ENCODE results near the gene SSR2. TPM values are rescaled to one million over a fixed set of nuclear protein-coding genes. Genes with fewer than 3 reads are reported as not detected.

The SSR2 gene
- total RNA-seq, 1 donor from 2014 or later = 77.6 TPM

DNA sequence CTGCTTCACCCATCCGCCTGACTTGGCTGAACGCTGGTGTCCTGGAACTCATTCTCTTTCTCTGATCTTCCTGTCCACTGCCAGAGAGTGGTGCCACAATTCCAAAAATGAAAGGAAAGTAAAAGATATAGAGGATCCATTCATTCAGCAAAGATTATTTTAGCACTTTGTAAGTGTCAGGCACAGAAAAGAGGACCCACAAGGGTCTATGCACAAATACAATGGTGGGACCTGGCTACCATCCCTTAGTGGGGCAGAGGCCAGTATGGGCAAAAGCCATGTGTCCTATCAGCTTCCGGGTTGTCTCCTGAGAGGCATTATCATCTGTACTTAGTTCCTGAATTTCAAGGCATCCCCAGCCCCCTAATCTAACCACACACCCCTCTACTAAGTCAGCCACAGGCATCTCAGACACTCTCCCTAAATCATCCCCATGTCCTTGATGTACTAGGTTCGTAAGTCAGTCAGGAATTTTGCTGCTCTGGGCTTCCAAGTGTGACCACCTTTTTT is 19.0 kb downstream of the SSR2 start:
- intact Hi-C loops (cut with micrococcal nuclease) = no loop called here
- H3K27ac ChIP-seq (replicated peaks) = no peak overlapping the region
- H3K4me3 ChIP-seq = no peak overlapping the region
- DNase-seq = no peak
- H3K4me1 ChIP-seq = peaks cover 9% of the 10 kb centered on the region
- H3K9me3 ChIP-seq (replicated peaks) = no peaks in the 10 kb centered on the region
- H3K36me3 ChIP-seq = no peaks in the 10 kb centered on the region
- H3K27me3 ChIP-seq (ENCODE audit: low read depth) = no peaks in the 10 kb centered on the region
- TF ChIP-seq, protein P1, sequence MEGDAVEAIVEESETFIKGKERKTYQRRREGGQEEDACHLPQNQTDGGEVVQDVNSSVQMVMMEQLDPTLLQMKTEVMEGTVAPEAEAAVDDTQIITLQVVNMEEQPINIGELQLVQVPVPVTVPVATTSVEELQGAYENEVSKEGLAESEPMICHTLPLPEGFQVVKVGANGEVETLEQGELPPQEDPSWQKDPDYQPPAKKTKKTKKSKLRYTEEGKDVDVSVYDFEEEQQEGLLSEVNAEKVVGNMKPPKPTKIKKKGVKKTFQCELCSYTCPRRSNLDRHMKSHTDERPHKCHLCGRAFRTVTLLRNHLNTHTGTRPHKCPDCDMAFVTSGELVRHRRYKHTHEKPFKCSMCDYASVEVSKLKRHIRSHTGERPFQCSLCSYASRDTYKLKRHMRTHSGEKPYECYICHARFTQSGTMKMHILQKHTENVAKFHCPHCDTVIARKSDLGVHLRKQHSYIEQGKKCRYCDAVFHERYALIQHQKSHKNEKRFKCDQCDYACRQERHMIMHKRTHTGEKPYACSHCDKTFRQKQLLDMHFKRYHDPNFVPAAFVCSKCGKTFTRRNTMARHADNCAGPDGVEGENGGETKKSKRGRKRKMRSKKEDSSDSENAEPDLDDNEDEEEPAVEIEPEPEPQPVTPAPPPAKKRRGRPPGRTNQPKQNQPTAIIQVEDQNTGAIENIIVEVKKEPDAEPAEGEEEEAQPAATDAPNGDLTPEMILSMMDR (IDR thresholded peaks at IDR 0.05; ENCODE audit: borderline replicate concordance) = no peak

DNA sequence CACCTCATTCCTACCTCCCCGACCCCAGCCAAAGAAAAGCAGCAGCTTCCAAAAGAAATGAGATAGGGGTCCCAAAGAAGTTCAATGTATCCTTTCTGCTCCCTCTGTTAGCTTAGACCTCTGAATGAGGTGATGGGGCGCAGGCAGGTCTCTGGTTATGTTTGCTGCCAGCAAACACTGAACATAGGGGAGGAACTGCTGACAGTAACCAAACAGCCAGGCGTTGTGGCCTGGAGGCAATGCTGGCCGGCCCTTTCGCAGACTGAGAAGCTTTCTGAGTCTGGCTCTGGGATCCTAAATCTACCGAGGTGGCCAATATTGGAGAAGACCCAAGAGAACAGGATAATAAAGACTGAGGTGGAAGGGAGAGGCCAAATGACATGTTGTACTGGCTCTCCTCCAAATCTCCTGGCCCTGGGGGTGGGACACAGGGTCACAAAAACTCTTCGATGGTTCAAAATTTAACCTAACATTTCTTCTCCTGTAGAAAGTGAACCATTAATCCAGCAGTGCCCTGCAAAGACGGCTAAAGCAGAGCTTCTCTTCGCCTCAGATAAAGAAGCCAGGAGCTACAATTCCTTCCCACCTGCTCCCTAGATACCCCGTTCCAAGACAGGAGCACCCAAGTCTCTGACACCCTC is 19.6 kb downstream of the SSR2 start:
- Histone ChIP-seq H3K27ac (replicated peaks) (no peak overlapping the region), H3K27me3 (ENCODE audit: low read depth) (no peaks in the 10 kb centered on the region), H3K36me3 (no peaks in the 10 kb centered on the region), H3K4me1 (peaks cover 15% of the 10 kb centered on the region), H3K9me3 (replicated peaks) (no peaks in the 10 kb centered on the region), H3K4me3 (no peak overlapping the region)
- intact Hi-C loops (cut with micrococcal nuclease) = no loop called here
- DNase-seq = no peak
- TF ChIP-seq, protein P1 (IDR thresholded peaks at IDR 0.05; ENCODE audit: borderline replicate concordance) = no peak

DNA sequence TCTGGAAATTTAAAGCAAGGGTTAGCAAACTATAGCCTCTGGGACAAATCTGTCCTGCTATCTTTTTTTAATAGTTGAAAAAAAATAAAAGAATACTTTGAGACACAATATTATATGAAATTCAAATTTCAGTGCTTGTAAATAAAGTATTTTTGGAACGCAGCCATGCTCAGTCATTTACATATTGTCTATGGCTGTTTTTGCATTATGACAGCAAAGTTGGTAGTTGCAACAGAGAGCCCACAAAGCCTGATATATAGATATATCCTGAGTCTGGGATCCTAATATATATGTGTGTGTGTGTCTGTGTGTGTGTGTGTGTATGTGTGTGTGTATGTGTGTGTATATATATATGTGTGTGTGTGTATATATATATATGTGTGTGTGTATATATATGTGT is 20.8 kb downstream of the SSR2 start:
- Histone ChIP-seq H3K36me3 (no peaks in the 10 kb centered on the region), H3K27me3 (ENCODE audit: low read depth) (no peaks in the 10 kb centered on the region), H3K27ac (replicated peaks) (no peak overlapping the region), H3K4me3 (no peak overlapping the region), H3K9me3 (replicated peaks) (no peaks in the 10 kb centered on the region), H3K4me1 (peaks cover 22% of the 10 kb centered on the region)
- TF ChIP-seq, protein P1 (IDR thresholded peaks at IDR 0.05; ENCODE audit: borderline replicate concordance) = no peak
- DNase-seq = no peak
- intact Hi-C loops (cut with micrococcal nuclease) = no loop called here

DNA sequence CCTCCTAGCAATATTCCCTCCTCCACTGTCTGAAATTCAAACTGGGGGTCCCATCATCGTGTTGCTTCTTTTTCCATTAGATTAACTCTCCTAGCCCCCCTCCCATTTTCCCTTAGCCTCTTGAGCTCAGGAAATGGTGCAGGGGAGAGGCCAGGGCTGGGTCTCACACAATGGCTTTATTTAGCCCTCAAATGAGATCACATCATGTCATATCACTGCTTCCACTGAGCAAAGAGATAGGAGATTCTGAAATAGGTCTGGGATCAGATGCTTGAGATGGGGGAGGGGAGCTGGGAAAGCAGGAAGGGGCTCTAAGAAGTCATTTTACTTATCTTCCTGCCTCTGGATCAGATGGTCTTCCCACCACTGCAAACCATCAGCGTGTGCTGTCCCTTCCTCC is 24.6 kb downstream of the SSR2 start:
- Histone ChIP-seq H3K27ac (replicated peaks) (no peak overlapping the region), H3K27me3 (ENCODE audit: low read depth) (no peaks in the 10 kb centered on the region), H3K4me1 (peaks cover 16% of the 10 kb centered on the region), H3K9me3 (replicated peaks) (no peaks in the 10 kb centered on the region), H3K4me3 (no peak overlapping the region), H3K36me3 (no peaks in the 10 kb centered on the region)
- TF ChIP-seq, protein P1 (IDR thresholded peaks at IDR 0.05; ENCODE audit: borderline replicate concordance) = no peak
- intact Hi-C loops (cut with micrococcal nuclease) = no loop called here
- no peak for DNase-seq

DNA sequence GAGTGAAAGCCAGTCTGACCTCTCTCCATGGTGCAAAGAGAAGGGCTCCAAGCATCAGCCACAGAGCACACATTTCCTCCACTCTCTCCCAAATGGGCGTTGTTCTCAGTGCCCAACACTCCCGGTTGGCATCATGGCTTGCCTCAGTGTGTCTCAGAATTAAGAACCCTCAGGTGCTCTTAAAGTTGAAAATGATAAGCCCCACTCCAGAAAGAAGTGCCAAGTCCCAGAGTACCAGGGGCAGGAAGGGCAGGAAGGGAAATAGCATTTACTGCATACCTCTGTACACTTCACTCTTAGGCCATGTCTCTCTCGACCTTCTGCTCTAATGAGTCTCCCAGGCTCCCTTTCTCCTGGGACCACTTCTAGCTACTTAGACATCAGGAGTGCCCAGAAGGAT is 27.2 kb downstream of the SSR2 start:
- no peaks in the 10 kb centered on the region for H3K27me3 ChIP-seq (ENCODE audit: low read depth)
- no peaks in the 10 kb centered on the region for H3K9me3 ChIP-seq (replicated peaks)
- intact Hi-C loops (cut with micrococcal nuclease) = no loop called here
- H3K36me3 ChIP-seq = no peaks in the 10 kb centered on the region
- no peak for DNase-seq
- no peak overlapping the region for H3K27ac ChIP-seq (replicated peaks)
- H3K4me3 ChIP-seq = no peak overlapping the region
- H3K4me1 ChIP-seq = peaks cover 24% of the 10 kb centered on the region
- TF ChIP-seq, protein P1 (IDR thresholded peaks at IDR 0.05; ENCODE audit: borderline replicate concordance) = no peak

Measured in left ventricle myocardium inferior (tissue), 1 donor.